GM12873 (cell line): ENCODE data around the gene RBM4B.

Source experiments
- CTCF ChIP-seq: IDR thresholded peaks from 2 replicates; pipeline ENCODE4 v1.5.1; 2012; ENCODE audit warnings: low read depth, mild to moderate bottlenecking, moderate library complexity, low read length, control low read depth; ENCODE audit not compliant: insufficient read depth; ENCODE audit errors: missing control alignments

RBM4B gene

GRCh38 chr11:66720223-66720898 is 42.7 kb upstream of the RBM4B start:
- TF ChIP-seq CTCF = no peak

GRCh38 chr11:66719111-66719872 is 41.6 kb upstream of the RBM4B start:
- TF ChIP-seq CTCF = no peak

- no peak for TF ChIP-seq CTCF
These were observed 40.8 kb upstream of the RBM4B start for GRCh38 chr11:66718320-66718971.

GRCh38 chr11:66717925-66718319 is 40.2 kb upstream of the RBM4B start:
- TF ChIP-seq CTCF = no peak

GRCh38 chr11:66716996-66717395 is 39.3 kb upstream of the RBM4B start:
- no peak for TF ChIP-seq CTCF

- no peak for TF ChIP-seq CTCF
These were observed 37.8 kb upstream of the RBM4B start for GRCh38 chr11:66715346-66716085.
